Measurements from ENCODE around the gene ARHGAP19.

DNA sequence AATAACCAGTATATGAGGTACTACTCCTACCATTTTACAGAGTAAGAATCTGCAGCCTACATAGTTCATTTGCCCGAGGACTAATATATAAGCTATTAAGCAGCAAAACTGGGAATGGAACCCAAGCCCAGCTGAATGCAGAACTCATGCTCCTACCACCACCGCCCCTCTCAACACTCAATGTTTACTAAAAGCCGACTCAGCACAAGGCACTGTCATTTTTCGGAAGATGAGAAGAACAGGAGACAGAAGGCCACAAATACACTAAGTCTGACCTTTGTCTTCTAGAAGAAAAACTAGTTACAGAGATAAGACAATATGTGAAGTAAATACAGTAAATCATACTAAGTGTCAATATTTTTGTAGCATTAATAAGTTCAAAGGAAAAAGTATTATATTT is 66.0 kb downstream of the ARHGAP19 start:
- no peak for TF ChIP-seq TAF1 (IDR thresholded peaks at IDR 0.05; ENCODE audit: low read depth)
- TF ChIP-seq, protein P1, sequence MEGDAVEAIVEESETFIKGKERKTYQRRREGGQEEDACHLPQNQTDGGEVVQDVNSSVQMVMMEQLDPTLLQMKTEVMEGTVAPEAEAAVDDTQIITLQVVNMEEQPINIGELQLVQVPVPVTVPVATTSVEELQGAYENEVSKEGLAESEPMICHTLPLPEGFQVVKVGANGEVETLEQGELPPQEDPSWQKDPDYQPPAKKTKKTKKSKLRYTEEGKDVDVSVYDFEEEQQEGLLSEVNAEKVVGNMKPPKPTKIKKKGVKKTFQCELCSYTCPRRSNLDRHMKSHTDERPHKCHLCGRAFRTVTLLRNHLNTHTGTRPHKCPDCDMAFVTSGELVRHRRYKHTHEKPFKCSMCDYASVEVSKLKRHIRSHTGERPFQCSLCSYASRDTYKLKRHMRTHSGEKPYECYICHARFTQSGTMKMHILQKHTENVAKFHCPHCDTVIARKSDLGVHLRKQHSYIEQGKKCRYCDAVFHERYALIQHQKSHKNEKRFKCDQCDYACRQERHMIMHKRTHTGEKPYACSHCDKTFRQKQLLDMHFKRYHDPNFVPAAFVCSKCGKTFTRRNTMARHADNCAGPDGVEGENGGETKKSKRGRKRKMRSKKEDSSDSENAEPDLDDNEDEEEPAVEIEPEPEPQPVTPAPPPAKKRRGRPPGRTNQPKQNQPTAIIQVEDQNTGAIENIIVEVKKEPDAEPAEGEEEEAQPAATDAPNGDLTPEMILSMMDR (IDR thresholded peaks at IDR 0.05; ENCODE audit: poor library complexity, severe bottlenecking), result no peak
- TF ChIP-seq, protein P2, sequence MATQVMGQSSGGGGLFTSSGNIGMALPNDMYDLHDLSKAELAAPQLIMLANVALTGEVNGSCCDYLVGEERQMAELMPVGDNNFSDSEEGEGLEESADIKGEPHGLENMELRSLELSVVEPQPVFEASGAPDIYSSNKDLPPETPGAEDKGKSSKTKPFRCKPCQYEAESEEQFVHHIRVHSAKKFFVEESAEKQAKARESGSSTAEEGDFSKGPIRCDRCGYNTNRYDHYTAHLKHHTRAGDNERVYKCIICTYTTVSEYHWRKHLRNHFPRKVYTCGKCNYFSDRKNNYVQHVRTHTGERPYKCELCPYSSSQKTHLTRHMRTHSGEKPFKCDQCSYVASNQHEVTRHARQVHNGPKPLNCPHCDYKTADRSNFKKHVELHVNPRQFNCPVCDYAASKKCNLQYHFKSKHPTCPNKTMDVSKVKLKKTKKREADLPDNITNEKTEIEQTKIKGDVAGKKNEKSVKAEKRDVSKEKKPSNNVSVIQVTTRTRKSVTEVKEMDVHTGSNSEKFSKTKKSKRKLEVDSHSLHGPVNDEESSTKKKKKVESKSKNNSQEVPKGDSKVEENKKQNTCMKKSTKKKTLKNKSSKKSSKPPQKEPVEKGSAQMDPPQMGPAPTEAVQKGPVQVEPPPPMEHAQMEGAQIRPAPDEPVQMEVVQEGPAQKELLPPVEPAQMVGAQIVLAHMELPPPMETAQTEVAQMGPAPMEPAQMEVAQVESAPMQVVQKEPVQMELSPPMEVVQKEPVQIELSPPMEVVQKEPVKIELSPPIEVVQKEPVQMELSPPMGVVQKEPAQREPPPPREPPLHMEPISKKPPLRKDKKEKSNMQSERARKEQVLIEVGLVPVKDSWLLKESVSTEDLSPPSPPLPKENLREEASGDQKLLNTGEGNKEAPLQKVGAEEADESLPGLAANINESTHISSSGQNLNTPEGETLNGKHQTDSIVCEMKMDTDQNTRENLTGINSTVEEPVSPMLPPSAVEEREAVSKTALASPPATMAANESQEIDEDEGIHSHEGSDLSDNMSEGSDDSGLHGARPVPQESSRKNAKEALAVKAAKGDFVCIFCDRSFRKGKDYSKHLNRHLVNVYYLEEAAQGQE (IDR thresholded peaks at IDR 0.05; ENCODE audit: borderline replicate concordance), result no peak
- TF ChIP-seq EZH2 (IDR thresholded peaks at IDR 0.05; ENCODE audit: borderline replicate concordance, insufficient read depth, low read length, poor library complexity, severe bottlenecking), result no peak
- no peak for TF ChIP-seq POLR2AphosphoS5 (IDR thresholded peaks at IDR 0.05)
- TF ChIP-seq EP300 (conservative IDR thresholded peaks at IDR 0.05; ENCODE audit: poor library complexity, severe bottlenecking), result no peak
- no peak for TF ChIP-seq MXI1 (conservative IDR thresholded peaks at IDR 0.05; ENCODE audit: poor library complexity, severe bottlenecking)
- no peak for TF ChIP-seq SMC3 (conservative IDR thresholded peaks at IDR 0.05; ENCODE audit: poor library complexity)
- TF ChIP-seq RAD21 (conservative IDR thresholded peaks at IDR 0.05), result no peak

Measured in neural cell (in vitro differentiated cells).